Measurements from ENCODE around the gene CCT6B. TPM values are rescaled to one million over a fixed set of nuclear protein-coding genes. Genes with fewer than 3 reads are reported as not detected.
A peak's percentile ranks its signal among the peaks of the same experiment; 100 is the strongest.
"Not testable (repeated sequence)": the region's sequence is repeated elsewhere in the genome, so short reads cannot be mapped to it uniquely, and the experiment has no call there.

CCT6B gene
- polyA plus RNA-seq, 10 donors = 1.2 to 2.6 (median 1.7) TPM

- peak; percentile 80 to 94 (median 84) for DNase-seq
Observed at GRCh38 chr17:34980681-34981537, 19.6 kb upstream of the CCT6B start.

GRCh38 chr17:34980353-34980680 lies 19.1 kb upstream of the CCT6B start, which contains the start of gene LIG3:
LIG3 (plus strand) TSS chr17:34980512; CDS start chr17:34983006, 2,494 bp downstream.
- peak; percentile 94 to 98 (median 96) for DNase-seq

- DNase-seq = no peak
Observed at GRCh38 chr17:34979650-34980352, 18.5 kb upstream of the CCT6B start.

GRCh38 chr17:34979153-34979552 lies 17.9 kb upstream of the CCT6B start:
- no peak for DNase-seq

- DNase-seq = no peak
Observed at GRCh38 chr17:34974794-34975785, 13.8 kb upstream of the CCT6B start.

- DNase-seq = no peak
Observed at GRCh38 chr17:34974179-34974578, 12.9 kb upstream of the CCT6B start.

- no peak for DNase-seq
Observed at GRCh38 chr17:34958438-34958837, 2.8 kb downstream of the CCT6B start.

- not testable (repeated sequence) for DNase-seq
Observed at GRCh38 chr17:34950780-34951179, 10.5 kb downstream of the CCT6B start.

GRCh38 chr17:34930283-34930682 lies 31.0 kb downstream of the CCT6B start:
- no peak for DNase-seq

- DNase-seq = no peak
Observed at GRCh38 chr17:34926661-34927060, 34.6 kb downstream of the CCT6B start.

- DNase-seq = no peak
Observed at GRCh38 chr17:34920676-34921075, 40.6 kb downstream of the CCT6B start.

- no peak for DNase-seq
Observed at GRCh38 chr17:34917381-34917780, 43.9 kb downstream of the CCT6B start.

GRCh38 chr17:34916120-34916519 lies 45.1 kb downstream of the CCT6B start:
- DNase-seq = no peak

GRCh38 chr17:34913001-34913400 lies 48.3 kb downstream of the CCT6B start:
- DNase-seq = no peak

GRCh38 chr17:34909040-34909439 lies 52.2 kb downstream of the CCT6B start:
- DNase-seq = no peak

- DNase-seq = peak in 1 of 3 donors; percentile 26
Observed at GRCh38 chr17:34902831-34903547, 58.3 kb downstream of the CCT6B start.

- DNase-seq = no peak
Observed at GRCh38 chr17:34899643-34900291, 61.5 kb downstream of the CCT6B start.

- no peak for DNase-seq
Observed at GRCh38 chr17:34895383-34895782, 65.9 kb downstream of the CCT6B start.

- DNase-seq = no peak
Observed at GRCh38 chr17:34894964-34895363, 66.3 kb downstream of the CCT6B start.

GRCh38 chr17:34892461-34893249 lies 68.6 kb downstream of the CCT6B start:
- peak in 2 of 3 donors; percentile 3 to 28 for DNase-seq
